K562 (cell line): ENCODE data around the gene ITPR3. TPM values are rescaled to one million over a fixed set of nuclear protein-coding genes. Genes with fewer than 3 reads are reported as not detected.

Source experiments
- ATAC-seq: fragments of 200-7000 bp; cut with Tn5 transposase; 3 replicates; pipeline ENCODE4 v1.9.1; 2020; ENCODE audit warnings: moderate library complexity
- BruUV-seq: library from RNA; stranded (reverse); fragments of 400-500 nt; replicated peaks from 2 replicates; lab custom pipeline; 2021; lab: Mats Ljungman, UMichigan
- CTCF ChIA-PET: fragments of 300-600 bp; formaldehyde crosslinking; extraction: SDS; loops from one replicate; lab custom pipeline; 2021; ENCODE audit warnings: low intra/inter-chr PET ratio; lab: Yijun Ruan, JAX
- POLR2A ChIA-PET: fragments of 300-600, 350-650 bp; sonication (Branson Sonifier 250); formaldehyde crosslinking; extraction: SDS; loops from one replicate; lab custom pipeline; 2021; ENCODE audit warnings: antibody characterized with exemption, inconsistent platforms; lab: Yijun Ruan, JAX
- DNase-seq, 4 experiments: peaks; one replicate each; pipeline versions ENCODE4 v3.0.0 to v3.0.0-alpha.2; 2011 to 2018; ENCODE audit warnings: low spot score in 3 of 4, mixed read lengths in 3 of 4; ENCODE audit errors: extremely low read depth in 1 of 4
- FAIRE-seq: peaks from 2 replicates; lab custom pipeline; 2011; peaks lifted over from hg19 to GRCh38; lab: Jason Lieb, UNC
- H2AFZ ChIP-seq: 2 replicates; pipeline ENCODE4 v1.6.0; 2011; ENCODE audit warnings: low read depth, low read length, control low read depth, inconsistent platforms
- H3K27ac ChIP-seq: fragments of 200-600 bp; 3 replicates; pipeline ENCODE4 v1.8.0; 2011; ENCODE audit warnings: low read depth, mild to moderate bottlenecking, control low read depth, inconsistent platforms, low read length, moderate library complexity, mixed read lengths; ENCODE audit errors: extremely low read depth
- H3K27me3 ChIP-seq, 2 experiments: fragments of 300-600 bp in 1 of 2; 2 replicates in 1 of 2; 3 replicates in 1 of 2; pipeline versions ENCODE4 v1.6.0 to v1.8.0; 2011; ENCODE audit warnings: inconsistent platforms in 2 of 2, low read length in 2 of 2, mild to moderate bottlenecking in 1 of 2, mixed read lengths in 1 of 2, moderate library complexity in 1 of 2; ENCODE audit not compliant: control insufficient read depth in 2 of 2, insufficient read depth in 2 of 2
- H3K36me3 ChIP-seq: fragments of 300-600 bp; 3 replicates; pipeline ENCODE4 v1.8.0; 2011; ENCODE audit warnings: mild to moderate bottlenecking, low read length, inconsistent platforms; ENCODE audit not compliant: control insufficient read depth, insufficient read depth
- H3K4me1 ChIP-seq, 2 experiments: fragments of 200-600 bp in 1 of 2; replicated peaks in 1 of 2; 2 replicates in 1 of 2; 3 replicates in 1 of 2; pipeline versions ENCODE4 v1.5.1 to v1.8.0; 2011; ENCODE audit warnings: inconsistent platforms in 2 of 2, low read length in 2 of 2, mild to moderate bottlenecking in 1 of 2, mixed read lengths in 1 of 2, moderate library complexity in 1 of 2; ENCODE audit not compliant: control insufficient read depth in 2 of 2, insufficient read depth in 2 of 2
- H3K4me2 ChIP-seq: 2 replicates; pipeline ENCODE4 v1.6.1; 2011; ENCODE audit warnings: low read length, control low read depth, inconsistent platforms, mixed read lengths; ENCODE audit not compliant: insufficient read depth
- H3K4me3 ChIP-seq: fragments of 200-600 bp; sonication (generic), shearing (Covaris generic); 2 replicates; pipeline ENCODE4 v1.5.1; 2016; ENCODE audit warnings: control low read depth, inconsistent platforms
- H3K79me2 ChIP-seq: fragments of 200-600 bp; 3 replicates; pipeline ENCODE4 v1.8.0; 2011; ENCODE audit warnings: low read length, inconsistent platforms; ENCODE audit not compliant: control insufficient read depth, insufficient read depth
- H3K9ac ChIP-seq, 2 experiments: 2 replicates each; pipeline versions ENCODE4 v1.6.0 to v1.6.1; 2011; ENCODE audit warnings: low read depth in 2 of 2, low read length in 2 of 2, control low read depth in 1 of 2, inconsistent platforms in 1 of 2, mild to moderate bottlenecking in 1 of 2, mixed read lengths in 1 of 2; ENCODE audit not compliant: insufficient read depth in 1 of 2
- H3K9me1 ChIP-seq: one replicate; pipeline ENCODE4 v1.6.0; 2011; ENCODE audit warnings: inconsistent platforms, mild to moderate bottlenecking, low read length, moderate library complexity; ENCODE audit not compliant: control insufficient read depth, insufficient read depth
- H3K9me3 ChIP-seq: replicated peaks from 2 replicates; pipeline ENCODE4 v1.5.1; 2011; ENCODE audit warnings: low read depth, low read length, inconsistent platforms; ENCODE audit not compliant: control insufficient read depth, insufficient read depth
- H4K20me1 ChIP-seq: replicated peaks from 2 replicates; pipeline ENCODE4 v1.6.1; 2011; ENCODE audit warnings: low read length, inconsistent platforms, mixed read lengths; ENCODE audit not compliant: control insufficient read depth, insufficient read depth
- DIDO1 ChIP-seq: fragments of 450-650 bp; IDR thresholded peaks from 2 replicates; pipeline ENCODE4 v1.6.1; 2016; ENCODE audit warnings: low read depth, missing biosample characterization, missing genetic modification characterization
- MTA3 ChIP-seq: fragments of 450-650 bp; formaldehyde crosslinking; IDR thresholded peaks from 2 replicates; pipeline ENCODE4 v1.6.1; 2017; ENCODE audit warnings: mild to moderate bottlenecking, borderline replicate concordance
- MYNN ChIP-seq, 2 experiments: sonication (generic); formaldehyde crosslinking in 1 of 2; IDR thresholded peaks; 2 replicates each; pipeline versions ENCODE4 v1.5.0 to v1.6.1; 2016 to 2020; ENCODE audit warnings: antibody characterized with exemption in 1 of 2, missing genetic modification reagents in 1 of 2
- SPI1 ChIP-seq: IDR thresholded peaks from 2 replicates; pipeline ENCODE4 v1.6.1; 2011; ENCODE audit warnings: low read depth, low read length, control low read depth, borderline replicate concordance
- ZBTB17 ChIP-seq: fragments of 450-650 bp; formaldehyde crosslinking; IDR thresholded peaks from 2 replicates; pipeline ENCODE4 v1.4.0; 2020; ENCODE audit warnings: mild to moderate bottlenecking
- ZBTB7A ChIP-seq: IDR thresholded peaks from 2 replicates; pipeline ENCODE4 v1.6.1; 2011; ENCODE audit warnings: low read depth, mild to moderate bottlenecking, low read length, moderate library complexity, borderline replicate concordance; ENCODE audit not compliant: control insufficient read depth
- ZFP30 ChIP-seq: fragments of 250-450 bp; sonication (Bioruptor Pico); IDR thresholded peaks from 2 replicates; pipeline ENCODE4 v1.8.0; 2022; ENCODE audit warnings: moderate library complexity, mild to moderate bottlenecking, inconsistent platforms, borderline replicate concordance
- ZFX ChIP-seq: sonication (generic); formaldehyde crosslinking; IDR thresholded peaks from 2 replicates; pipeline ENCODE4 v1.8.0; 2022; ENCODE audit warnings: mild to moderate bottlenecking, missing genetic modification reagents, moderate library complexity
- ZNF347 ChIP-seq: fragments of 450-650 bp; formaldehyde crosslinking; IDR thresholded peaks from 2 replicates; pipeline ENCODE4 v1.4.0; 2020; ENCODE audit warnings: low read depth, mild to moderate bottlenecking, moderate library complexity
- WGBS: fragments of 100-300 bp; shearing (Covaris generic); methylation state at CpG from one replicate; pipeline ENCODE4 v1.1.6; 2016; ENCODE audit warnings: low coverage, mixed read lengths; ENCODE audit not compliant: insufficient coverage; ENCODE audit errors: missing lambda C conversion rate; 5-methylcytosine and 5-hydroxymethylcytosine counted together
- in situ Hi-C: fragments of 300-500 bp; cut with MboI; formaldehyde crosslinking; loops from 4 replicates; pipeline ENCODE4 v1.15.0; 2018; ENCODE audit warnings: inconsistent platforms, mixed read lengths
- intact Hi-C: fragments of 100-400 bp; cut with micrococcal nuclease; formaldehyde crosslinking; loops from 2 replicates; pipeline ENCODE4 v1.14.2; 2022
- polyA plus RNA-seq, 8 experiments: library from polyadenylated mRNA; depleted of rRNA in 4 of 8; stranded (reverse) in 5 of 8; unstranded in 3 of 8; fragments of >200 nt; fragmentation: Nextera tagmentation in 2 of 8; fragmentation: Illumina TruSeq in 1 of 8; extraction: Ambion mirVana in 2 of 8; extraction: Trizol in 1 of 8; gene quantifications; 2 replicates each; pipeline versions ENCODE4 v1.2.1 to v1.2.3, GENCODE V29; 2011 to 2014; ENCODE audit warnings: inconsistent platforms in 1 of 8, missing spikeins in 1 of 8
- total RNA-seq, 7 experiments: library from RNA; depleted of rRNA in 6 of 7; stranded (reverse); fragments of >200 nt in 6 of 7; fragmentation: Illumina TruSeq in 2 of 7; extraction: Trizol in 2 of 7; gene quantifications; 2 replicates each; pipeline versions ENCODE4 v1.2.1 to v1.2.3, GENCODE V29; 2011 to 2021; ENCODE audit warnings: low replicate concordance in 1 of 7
- TF ChIP-seq, protein P1 (sequence below): sonication (generic); formaldehyde crosslinking; IDR thresholded peaks from 2 replicates; pipeline ENCODE4 v1.8.0; 2022; ENCODE audit warnings: missing genetic modification reagents, mild to moderate bottlenecking, moderate library complexity, borderline replicate concordance
- TF ChIP-seq, protein P2 (sequence below): sonication (generic); formaldehyde crosslinking; IDR thresholded peaks from 2 replicates; pipeline ENCODE4 v1.9.0; 2022; ENCODE audit warnings: mild to moderate bottlenecking, missing genetic modification reagents
- TF ChIP-seq, protein P3 (sequence below): conservative IDR thresholded peaks from 2 replicates; pipeline ENCODE4 v1.6.1; 2011; ENCODE audit warnings: low read depth, mild to moderate bottlenecking, low read length; ENCODE audit not compliant: control insufficient read depth
- TF ChIP-seq, protein P4 (sequence below), 2 experiments: IDR thresholded peaks; 2 replicates each; pipeline ENCODE4 v1.6.1; 2011; ENCODE audit warnings: borderline replicate concordance in 1 of 2, control low read depth in 1 of 2, low read depth in 1 of 2, low read length in 1 of 2, mild to moderate bottlenecking in 1 of 2, mixed read lengths in 1 of 2, moderate library complexity in 1 of 2; ENCODE audit not compliant: insufficient read depth in 1 of 2, insufficient read length in 1 of 2, poor library complexity in 1 of 2, severe bottlenecking in 1 of 2; ENCODE audit errors: extremely low read depth in 1 of 2

ITPR3 gene
- total and polyA plus RNA-seq, 9 of the 15 experiments (the other 6 are each of a cell fraction or from before 2014, with no cell fraction given): 0.39 to 35.7 (median 13.2) TPM

DNA sequence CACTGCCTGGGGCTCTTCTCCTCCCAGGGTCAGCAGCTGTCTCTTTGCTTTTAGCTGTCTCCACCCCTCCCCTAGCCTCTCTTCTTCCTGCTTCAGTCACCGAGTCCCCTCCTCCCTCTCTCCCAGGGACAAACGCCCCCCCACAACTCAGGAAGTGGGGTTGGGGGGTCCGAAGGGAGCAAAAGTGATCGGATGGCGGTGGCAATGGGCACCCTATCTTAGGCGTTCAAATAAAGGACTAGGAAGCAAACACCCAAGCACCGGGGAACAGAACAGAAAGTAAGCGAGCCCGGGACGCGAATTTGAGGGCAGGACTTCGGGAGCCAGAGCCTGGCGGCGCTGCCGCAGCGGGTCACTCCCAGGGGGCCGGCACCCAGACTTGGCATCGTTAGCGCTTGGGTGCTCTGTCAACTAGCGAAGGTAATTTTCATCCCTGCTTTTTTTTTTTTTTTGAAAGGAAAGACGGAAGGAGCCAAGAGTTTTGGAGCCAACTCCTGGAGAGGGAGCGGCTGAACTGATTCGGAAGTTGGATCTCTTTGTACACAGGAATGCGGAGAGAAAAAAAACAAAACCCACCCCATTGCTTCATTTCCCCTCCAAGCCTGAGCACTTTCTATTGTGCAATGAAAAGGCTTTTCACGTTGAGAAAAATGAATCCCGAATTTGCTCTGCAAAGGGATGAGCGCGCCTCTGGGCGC, 815 bp upstream of the ITPR3 start (continued):
- TF ChIP-seq ZFX (CRISPR knock-in tag): no peak

DNA sequence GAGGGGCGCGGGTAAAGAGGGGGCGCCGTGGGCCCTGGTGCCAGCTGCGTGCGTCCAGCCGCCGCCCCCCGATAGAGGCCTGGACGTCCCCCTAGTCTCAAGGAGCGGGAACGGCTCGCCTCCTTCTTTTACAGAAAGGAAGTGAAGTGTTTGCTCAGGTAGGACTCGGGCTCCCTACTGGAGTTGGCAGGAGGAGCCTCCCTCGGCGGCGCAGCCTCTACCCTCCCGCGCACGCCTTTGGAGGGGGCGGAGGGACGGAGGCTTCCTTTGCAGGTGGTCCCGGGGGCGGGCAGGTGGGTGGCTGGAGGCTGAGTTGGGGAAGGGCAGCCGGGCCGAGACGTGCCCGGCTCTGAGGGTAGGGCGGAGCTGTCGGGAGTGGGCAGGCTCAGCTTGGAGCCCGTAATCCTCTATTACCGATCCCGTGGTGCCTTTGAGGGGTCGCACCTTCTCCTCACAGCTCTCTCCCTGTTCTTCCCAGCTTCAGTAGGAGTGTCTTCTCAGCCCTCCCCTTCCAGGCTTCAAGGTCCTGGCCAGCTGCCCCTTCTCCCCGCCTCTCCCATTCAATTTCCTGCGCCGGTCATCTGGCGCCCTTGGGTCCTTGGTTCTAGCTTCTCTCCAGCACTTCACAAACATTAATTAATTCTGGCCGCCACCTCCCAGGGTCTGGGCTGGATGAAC, 728 bp downstream of the ITPR3 start:
- Histone ChIP-seq H3K4me2 (peak overlapping the region; percentile 93), H3K9me1 (peaks cover 6% of the 10 kb centered on the region), H2AFZ (peak overlapping the region; percentile 86), H3K36me3 (peaks cover 33% of the 10 kb centered on the region; the same call in 2 of the 3 replicates), H3K27me3 (no peaks in the 10 kb centered on the region), H3K27ac (peak overlapping the region; percentile 71), H3K79me2 (peaks cover 35% of the 10 kb centered on the region), H3K9ac (peak overlapping the region; percentile 81 to 98), H3K9me3 (no peaks in the 10 kb centered on the region), H3K4me1 (peaks cover 16 to 29% of the 10 kb centered on the region in 2 experiments), H4K20me1 (no peaks in the 10 kb centered on the region; the same call in 1 of the 2 replicates), H3K4me3 (peak overlapping the region; percentile 86)
- ChIA-PET POLR2A (interaction anchor here (0.6 to 2.0 kb wide), 11 partner anchors 8 to 1678 kb away, joined by 3 to 6 read pairs (median 4); no protein-coding TSS in a partner anchor), CTCF (no interaction called here)
- intact Hi-C loops (no loop called here), in situ Hi-C loops (no loop called here)
- ATAC-seq (peak; percentile 63), FAIRE-seq (peak; percentile 61), DNase-seq (peak; percentile 58 to 82 (median 73))
- WGBS: 5% methylated on average over 33 of the region's 39 CpGs
- BruUV-seq: no TSS peak
- TF ChIP-seq MTA3 (0 out of 2 replicates have a peak, but pooled peaks have one; percentile 16), MYNN (IDR thresholded peaks at IDR 0.05) (peak; percentile 41; the same call in 1 of the 2 replicates), MYNN (CRISPR knock-in tag; IDR thresholded peaks at IDR 0.05) (no peak), ZFP30 (CRISPR knock-in tag) (no peak), DIDO1 (tag) (no peak), SPI1 (peak; percentile 47; the same call in 1 of the 2 replicates), ZNF347 (CRISPR knock-in tag) (no peak), ZBTB17 (CRISPR knock-in tag) (0 out of 2 replicates have a peak, but pooled peaks have one; percentile 34), ZBTB7A (0 out of 2 replicates have a peak, but pooled peaks have one; percentile 3)
- TF ChIP-seq, protein P1, sequence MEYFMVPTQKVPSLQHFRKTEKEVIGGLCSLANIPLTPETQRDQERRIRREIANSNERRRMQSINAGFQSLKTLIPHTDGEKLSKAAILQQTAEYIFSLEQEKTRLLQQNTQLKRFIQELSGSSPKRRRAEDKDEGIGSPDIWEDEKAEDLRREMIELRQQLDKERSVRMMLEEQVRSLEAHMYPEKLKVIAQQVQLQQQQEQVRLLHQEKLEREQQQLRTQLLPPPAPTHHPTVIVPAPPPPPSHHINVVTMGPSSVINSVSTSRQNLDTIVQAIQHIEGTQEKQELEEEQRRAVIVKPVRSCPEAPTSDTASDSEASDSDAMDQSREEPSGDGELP (CRISPR knock-in tag): peak; percentile 10; the same call in 1 of the 2 replicates
- TF ChIP-seq, protein P2, sequence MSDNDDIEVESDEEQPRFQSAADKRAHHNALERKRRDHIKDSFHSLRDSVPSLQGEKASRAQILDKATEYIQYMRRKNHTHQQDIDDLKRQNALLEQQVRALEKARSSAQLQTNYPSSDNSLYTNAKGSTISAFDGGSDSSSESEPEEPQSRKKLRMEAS (CRISPR knock-in tag): peak; percentile 52; the same call in 1 of the 2 replicates
- TF ChIP-seq, protein P3, sequence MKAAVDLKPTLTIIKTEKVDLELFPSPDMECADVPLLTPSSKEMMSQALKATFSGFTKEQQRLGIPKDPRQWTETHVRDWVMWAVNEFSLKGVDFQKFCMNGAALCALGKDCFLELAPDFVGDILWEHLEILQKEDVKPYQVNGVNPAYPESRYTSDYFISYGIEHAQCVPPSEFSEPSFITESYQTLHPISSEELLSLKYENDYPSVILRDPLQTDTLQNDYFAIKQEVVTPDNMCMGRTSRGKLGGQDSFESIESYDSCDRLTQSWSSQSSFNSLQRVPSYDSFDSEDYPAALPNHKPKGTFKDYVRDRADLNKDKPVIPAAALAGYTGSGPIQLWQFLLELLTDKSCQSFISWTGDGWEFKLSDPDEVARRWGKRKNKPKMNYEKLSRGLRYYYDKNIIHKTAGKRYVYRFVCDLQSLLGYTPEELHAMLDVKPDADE: 0 out of 2 replicates have a peak, but pooled peaks have one; percentile 21
- TF ChIP-seq, protein P4, sequence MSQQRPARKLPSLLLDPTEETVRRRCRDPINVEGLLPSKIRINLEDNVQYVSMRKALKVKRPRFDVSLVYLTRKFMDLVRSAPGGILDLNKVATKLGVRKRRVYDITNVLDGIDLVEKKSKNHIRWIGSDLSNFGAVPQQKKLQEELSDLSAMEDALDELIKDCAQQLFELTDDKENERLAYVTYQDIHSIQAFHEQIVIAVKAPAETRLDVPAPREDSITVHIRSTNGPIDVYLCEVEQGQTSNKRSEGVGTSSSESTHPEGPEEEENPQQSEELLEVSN (IDR thresholded peaks at IDR 0.05; ENCODE audit: borderline replicate concordance in 1 of 2, extremely low read depth in 1 of 2, insufficient read depth in 1 of 2, insufficient read length in 1 of 2, low read depth in 1 of 2, low read length in 1 of 2, poor library complexity in 1 of 2, severe bottlenecking in 1 of 2): peak in 1 of 2 experiments; percentile 59
